SK-N-SH treated with all-trans-retinoic acid at 6 μM for 48 hours (cell line): ENCODE data around the gene HS6ST3.

Experiments
- ARNTL ChIP-seq: fragments of 450-650 bp; formaldehyde crosslinking; IDR thresholded peaks from 2 replicates; pipeline ENCODE4 v1.5.0; 2020; ENCODE audit warnings: low read depth, mild to moderate bottlenecking, moderate library complexity, borderline replicate concordance
- CREB5 ChIP-seq: fragments of 250-450 bp; sonication (Bioruptor Pico); IDR thresholded peaks from 2 replicates; pipeline ENCODE4 v1.5.1; 2020; ENCODE audit warnings: low read depth, mild to moderate bottlenecking, moderate library complexity
- ESRRG ChIP-seq: fragments of 250-450 bp; sonication (Bioruptor Pico); IDR thresholded peaks from 2 replicates; pipeline ENCODE4 v1.6.1; 2021; ENCODE audit warnings: mild to moderate bottlenecking
- PATZ1 ChIP-seq: fragments of 250-450 bp; sonication (Bioruptor Pico); IDR thresholded peaks from 2 replicates; pipeline ENCODE4 v1.8.0; 2020; ENCODE audit warnings: mild to moderate bottlenecking, moderate library complexity, borderline replicate concordance
- RARB ChIP-seq: fragments of 250-450 bp; sonication (Bioruptor Pico); IDR thresholded peaks from 2 replicates; pipeline ENCODE4 v1.8.0; 2021; ENCODE audit warnings: mild to moderate bottlenecking, moderate library complexity
- SNAI2 ChIP-seq: fragments of 250-450 bp; sonication (Bioruptor Pico); IDR thresholded peaks from 2 replicates; pipeline ENCODE4 v1.5.0; 2020; ENCODE audit warnings: mild to moderate bottlenecking, moderate library complexity
- TCF4 ChIP-seq: fragments of 250-450 bp; sonication (Bioruptor Pico); IDR thresholded peaks from 2 replicates; pipeline ENCODE4 v1.8.0; 2021; ENCODE audit warnings: mild to moderate bottlenecking, moderate library complexity, borderline replicate concordance
- ZC3H10 ChIP-seq: fragments of 250-450 bp; sonication (Bioruptor Pico); IDR thresholded peaks from 2 replicates; pipeline ENCODE4 v1.5.1; 2021; ENCODE audit warnings: mild to moderate bottlenecking, moderate library complexity
- ZFP30 ChIP-seq: fragments of 450-650 bp; formaldehyde crosslinking; IDR thresholded peaks from 2 replicates; pipeline ENCODE4 v1.5.0; 2022; ENCODE audit warnings: mild to moderate bottlenecking, moderate library complexity
- ZNF565 ChIP-seq: fragments of 450-650 bp; formaldehyde crosslinking; conservative IDR thresholded peaks from 2 replicates; pipeline ENCODE4 v1.5.0; 2020; ENCODE audit warnings: low read depth, mild to moderate bottlenecking, moderate library complexity
- ZNF70 ChIP-seq: fragments of 450-650 bp; formaldehyde crosslinking; IDR thresholded peaks from 2 replicates; pipeline ENCODE4 v1.5.0; 2020; ENCODE audit warnings: mild to moderate bottlenecking, moderate library complexity
- TF ChIP-seq, protein P1 (sequence below): fragments of 250-450 bp; sonication (Bioruptor Pico); IDR thresholded peaks from 2 replicates; pipeline ENCODE4 v1.8.0; 2021; ENCODE audit warnings: low read depth, mild to moderate bottlenecking, moderate library complexity, borderline replicate concordance

DNA sequence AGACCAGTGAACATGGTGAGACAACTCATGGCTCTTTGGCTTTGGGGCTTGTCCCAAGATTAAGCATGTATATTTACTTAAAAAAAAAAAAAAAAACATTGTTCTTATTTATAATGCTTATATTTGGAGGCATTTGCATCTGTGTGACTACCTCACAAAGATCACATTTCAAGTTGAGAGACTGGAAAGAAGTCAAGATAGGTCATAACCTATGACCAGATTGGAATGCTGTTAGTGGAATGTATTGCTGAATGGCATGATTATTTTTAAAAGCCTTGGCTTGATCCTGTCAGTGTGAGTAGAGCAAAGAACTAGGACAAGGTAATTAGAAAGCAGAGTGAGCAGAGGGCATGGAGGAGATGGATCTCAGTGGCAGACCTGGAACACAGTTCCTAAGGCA, 689.8 kb downstream of the HS6ST3 start:
- TF ChIP-seq ZFP30 (CRISPR knock-in tag), result no peak
- no peak for TF ChIP-seq SNAI2 (CRISPR knock-in tag)
- no peak for TF ChIP-seq ARNTL (CRISPR knock-in tag)
- no peak for TF ChIP-seq CREB5 (CRISPR knock-in tag)
- TF ChIP-seq PATZ1 (CRISPR knock-in tag), result no peak
- TF ChIP-seq ESRRG (CRISPR knock-in tag), result no peak
- no peak for TF ChIP-seq ZNF70 (CRISPR knock-in tag)
- TF ChIP-seq, protein P1, sequence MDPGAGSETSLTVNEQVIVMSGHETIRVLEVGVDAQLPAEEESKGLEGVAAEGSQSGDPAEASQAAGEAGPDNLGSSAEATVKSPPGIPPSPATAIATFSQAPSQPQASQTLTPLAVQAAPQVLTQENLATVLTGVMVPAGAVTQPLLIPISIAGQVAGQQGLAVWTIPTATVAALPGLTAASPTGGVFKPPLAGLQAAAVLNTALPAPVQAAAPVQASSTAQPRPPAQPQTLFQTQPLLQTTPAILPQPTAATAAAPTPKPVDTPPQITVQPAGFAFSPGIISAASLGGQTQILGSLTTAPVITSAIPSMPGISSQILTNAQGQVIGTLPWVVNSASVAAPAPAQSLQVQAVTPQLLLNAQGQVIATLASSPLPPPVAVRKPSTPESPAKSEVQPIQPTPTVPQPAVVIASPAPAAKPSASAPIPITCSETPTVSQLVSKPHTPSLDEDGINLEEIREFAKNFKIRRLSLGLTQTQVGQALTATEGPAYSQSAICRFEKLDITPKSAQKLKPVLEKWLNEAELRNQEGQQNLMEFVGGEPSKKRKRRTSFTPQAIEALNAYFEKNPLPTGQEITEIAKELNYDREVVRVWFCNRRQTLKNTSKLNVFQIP (CRISPR knock-in tag), result no peak
- no peak for TF ChIP-seq RARB (CRISPR knock-in tag)
- TF ChIP-seq ZC3H10 (CRISPR knock-in tag), result no peak
- TF ChIP-seq ZNF565 (CRISPR knock-in tag), result no peak
- TF ChIP-seq TCF4 (CRISPR knock-in tag), result no peak
